Embryonic facial prominence (tissue), 1 donor: ENCODE results near the gene EIF1B.

ENCODE experiments used
- DNase-seq: peaks from one replicate; pipeline ENCODE4 v3.0.0-alpha.2; 2016; ENCODE audit errors: extremely low spot score

Gene EIF1B

DNA sequence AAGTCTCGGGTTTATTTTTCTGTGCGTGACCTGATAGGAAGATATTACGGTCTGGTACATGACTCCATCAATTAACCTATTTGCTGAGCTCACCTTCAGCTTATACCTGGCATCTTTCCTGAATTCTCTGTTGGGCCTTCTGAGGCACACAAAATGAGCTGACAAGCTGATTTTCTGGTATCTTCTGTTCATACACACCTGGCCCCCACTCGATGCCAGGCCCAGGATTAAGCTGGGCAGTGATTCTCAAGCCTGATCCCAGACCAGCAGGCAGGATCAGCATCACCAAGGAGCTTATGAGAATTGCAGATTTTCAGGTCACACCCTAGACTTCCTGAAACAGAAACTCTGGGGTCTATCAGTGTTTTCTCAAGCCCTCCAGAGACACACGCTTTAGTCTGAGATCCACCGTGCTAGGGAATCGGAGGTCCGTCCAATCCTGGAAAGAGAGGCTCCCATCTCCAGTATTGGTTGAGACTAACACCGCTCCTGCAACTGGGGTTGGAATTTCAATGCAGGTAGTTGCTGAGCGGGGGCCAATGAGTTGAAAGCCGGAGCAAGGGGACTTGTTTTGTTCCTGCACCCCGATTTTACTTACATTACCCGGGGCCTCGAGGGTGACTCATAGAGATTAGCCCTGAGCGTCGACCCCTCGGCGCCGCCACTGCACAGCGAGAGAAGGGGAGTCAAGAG lies 636 bp upstream of the EIF1B start:
- DNase-seq = no peak

DNA sequence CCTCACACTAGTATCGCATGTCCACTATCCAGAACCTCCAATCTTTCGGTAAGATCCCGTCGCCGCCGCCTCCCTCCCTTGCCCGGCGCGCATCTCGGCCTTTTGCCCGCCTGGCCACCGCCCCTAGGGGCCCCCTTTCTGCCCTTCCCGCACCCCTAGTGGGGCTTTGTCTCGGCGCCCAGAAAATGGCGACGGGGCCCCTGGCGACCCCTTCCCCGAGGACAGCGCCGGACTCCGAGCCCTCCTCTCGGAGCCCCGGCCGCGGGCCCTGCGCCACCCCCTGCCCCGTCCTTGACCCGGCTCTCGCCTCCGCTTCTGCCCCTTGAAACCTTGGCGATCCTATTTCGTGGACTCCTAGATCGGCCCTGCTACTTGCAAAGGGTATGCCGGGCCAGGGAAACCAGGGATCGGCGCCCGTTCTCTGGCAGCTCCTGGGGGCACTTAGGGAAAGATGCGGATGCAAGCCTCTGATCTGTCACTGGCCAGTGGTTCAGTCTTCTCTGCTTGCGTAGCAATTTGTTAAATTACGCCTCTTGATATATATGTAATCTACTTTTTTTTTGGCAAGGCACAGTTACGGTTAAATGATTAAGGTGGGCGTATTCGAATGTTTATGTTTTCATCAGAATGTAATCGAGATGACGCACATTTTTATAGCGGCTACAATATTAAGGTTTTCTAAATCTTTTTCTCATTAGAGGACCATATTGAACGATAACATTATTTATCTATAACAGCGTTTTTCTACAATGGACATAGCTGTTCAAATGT lies 603 bp downstream of the EIF1B start:
- peak; percentile 8 for DNase-seq

DNA sequence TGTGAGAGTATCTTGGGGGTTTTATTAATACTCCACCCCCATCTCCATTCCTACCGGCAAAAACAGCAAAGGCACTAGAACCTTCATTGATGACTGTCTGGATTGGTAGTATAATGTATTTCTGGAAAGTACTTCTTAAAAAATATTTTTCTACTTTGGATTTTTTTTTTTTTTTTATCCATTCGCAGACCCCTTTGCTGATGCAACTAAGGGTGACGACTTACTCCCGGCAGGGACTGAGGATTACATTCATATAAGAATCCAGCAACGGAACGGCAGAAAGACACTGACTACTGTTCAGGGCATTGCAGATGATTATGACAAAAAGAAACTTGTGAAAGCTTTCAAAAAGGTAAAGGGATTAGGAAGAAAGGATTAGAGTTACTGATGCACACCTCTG lies 1.2 kb downstream of the EIF1B start:
- DNase-seq = no peak

DNA sequence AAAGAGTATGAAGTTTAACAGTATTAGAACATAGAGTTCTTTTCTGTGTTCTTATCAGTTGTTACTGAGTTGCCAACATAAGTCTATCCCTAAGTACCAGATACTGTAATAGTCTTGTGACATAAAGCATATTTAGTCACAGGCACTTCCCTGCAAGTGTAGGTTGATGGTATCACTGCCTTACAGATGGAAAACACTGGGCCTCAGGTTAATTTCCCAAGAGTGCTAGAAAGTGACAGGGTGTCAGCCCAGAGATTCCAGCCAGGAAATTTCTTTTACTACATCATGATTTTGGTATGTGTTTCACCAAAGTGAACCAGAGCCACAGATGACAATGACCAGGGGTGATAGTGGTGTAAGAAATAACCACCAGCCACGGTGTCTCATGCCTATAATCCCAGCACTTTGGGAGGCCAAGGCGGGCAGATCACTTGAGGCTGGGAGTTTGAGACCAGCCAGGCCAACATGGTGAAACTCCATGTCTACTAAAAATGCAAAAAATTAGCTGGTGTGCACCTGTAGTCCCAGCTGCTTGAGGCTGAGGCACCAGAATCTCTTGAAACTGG lies 3.2 kb downstream of the EIF1B start:
- DNase-seq = no peak

DNA sequence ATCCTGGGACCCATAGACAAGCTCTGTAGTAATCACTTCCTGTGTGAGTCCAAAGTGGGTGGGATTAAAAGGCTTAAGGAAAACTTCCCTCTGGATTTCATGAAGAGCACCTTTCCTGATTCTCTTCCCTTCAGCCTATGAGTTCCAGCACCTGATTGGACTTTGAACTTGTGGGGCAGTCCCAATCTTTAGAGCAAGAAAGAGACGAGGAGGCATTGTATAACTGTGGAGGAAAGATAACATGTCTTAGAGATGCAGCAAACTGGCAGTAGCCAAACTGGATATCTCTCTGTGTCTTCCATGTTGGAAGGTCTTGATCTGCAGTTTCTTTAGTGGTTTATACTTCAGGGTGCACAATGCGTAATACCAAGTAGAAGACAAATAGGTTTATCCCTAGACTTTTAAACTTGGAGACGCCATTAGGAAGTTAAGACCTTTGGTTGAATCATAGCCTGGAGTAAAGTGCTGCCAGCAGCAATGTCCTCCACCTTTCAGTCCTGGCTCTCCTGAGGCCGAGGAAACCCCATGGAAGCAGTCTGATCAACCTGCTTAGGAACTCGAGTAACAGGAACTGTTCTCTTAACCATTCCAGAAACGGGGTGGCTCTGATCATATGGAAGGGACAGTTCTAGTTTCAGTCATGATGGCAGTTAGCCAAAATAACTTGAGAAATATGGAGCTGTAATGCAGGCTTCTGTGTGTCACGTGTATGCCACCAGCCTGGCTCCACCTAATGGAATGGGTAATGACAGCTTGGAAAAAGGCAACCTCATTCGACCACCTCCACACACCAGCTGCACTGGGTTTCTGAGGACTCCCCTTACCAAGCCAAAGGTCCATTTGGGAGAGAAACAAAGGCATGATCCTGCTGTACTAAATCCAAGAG lies 4.7 kb downstream of the EIF1B start:
- DNase-seq = no peak

DNA sequence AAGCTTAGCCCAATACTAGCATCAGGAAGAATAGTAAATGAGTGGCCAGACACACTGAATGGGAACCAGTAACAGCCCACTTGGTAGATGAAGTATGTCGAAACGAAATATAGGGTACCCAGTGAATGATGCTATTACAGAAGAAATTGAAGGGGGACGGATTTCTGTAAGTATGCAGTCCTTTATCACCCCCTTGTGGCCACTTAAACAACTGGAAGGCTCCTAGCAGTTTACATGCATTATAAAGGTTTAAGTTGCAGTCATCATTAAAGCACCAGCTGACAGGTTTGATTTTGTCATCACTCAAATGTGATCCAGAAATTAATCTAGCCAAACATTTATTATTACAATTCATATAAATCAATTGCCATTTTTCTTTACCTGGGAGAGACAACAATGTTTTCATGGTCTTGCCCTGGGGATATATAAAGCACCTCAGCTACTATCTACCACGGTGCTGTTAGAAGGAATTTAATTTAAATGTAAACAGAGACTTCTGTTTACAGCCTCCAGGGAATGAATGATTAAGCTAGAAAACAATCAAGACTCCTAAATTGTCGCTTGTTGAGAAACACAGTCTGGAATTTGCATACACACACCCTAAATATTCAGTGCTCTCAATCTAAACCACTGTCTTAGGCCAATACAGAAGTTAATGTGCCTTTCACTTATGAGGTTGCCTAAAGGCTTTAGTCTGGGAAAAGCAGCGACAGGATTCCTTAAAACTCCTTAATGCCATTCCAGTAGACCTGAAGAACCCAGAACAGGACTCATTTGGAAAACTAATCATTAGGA lies 7.8 kb downstream of the EIF1B start:
- DNase-seq = peak; percentile 51

DNA sequence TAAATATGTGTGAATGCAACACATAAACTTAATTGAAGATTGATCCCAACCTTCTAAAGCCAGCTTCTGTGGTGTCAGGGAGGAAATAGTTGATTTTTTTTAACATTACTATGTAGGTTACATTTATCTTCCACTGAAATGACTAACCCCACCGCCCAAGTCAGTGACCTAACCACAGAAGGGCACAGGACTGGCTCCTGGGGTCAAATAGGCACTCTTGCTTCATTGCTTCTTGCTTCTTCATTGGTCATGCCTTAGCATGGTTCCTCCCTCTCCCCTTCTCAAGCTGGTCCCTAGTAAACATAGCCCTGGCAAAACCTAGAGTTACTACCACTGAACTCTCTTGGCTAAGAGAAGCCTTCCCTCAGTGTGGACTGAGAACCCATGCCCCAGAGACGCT lies 12.3 kb downstream of the EIF1B start:
- no peak for DNase-seq

DNA sequence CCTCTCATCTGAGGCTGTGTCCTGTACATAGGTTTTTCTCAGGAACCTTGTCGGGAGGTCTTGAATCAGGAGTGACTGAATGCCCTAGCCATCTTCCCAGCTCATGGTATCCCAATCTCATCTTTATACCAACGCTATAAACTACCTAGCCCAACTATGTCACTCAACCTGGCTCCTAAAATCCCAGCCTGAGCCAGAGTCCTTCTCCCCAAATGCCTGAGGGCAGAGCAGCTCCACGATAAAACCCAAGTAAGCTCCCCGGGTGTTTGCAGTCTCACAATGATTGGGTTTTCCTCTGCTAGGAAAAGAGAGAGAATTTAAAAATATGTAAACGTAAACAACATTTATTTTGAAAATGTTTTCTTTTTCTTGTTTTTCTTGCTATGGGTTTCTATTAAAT lies 14.4 kb downstream of the EIF1B start:
- DNase-seq = no peak

DNA sequence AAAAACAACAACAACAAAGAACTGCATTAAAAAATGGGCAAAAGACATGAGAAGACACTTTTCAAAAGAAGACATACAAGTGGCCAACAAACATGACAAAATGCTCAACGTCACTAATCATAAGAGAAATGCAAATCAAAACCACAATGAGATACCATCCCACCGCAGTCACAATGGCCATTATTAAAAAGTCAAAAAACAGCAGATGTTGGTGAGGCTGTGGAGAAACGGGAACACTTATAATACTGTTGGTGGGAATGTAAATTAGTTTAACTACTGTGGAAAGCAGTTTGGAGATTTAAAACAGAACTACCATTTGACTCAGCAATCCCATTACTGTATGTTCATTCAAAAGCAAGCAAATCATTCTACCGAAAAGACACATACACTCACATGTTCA lies 15.1 kb downstream of the EIF1B start:
- DNase-seq = no peak

DNA sequence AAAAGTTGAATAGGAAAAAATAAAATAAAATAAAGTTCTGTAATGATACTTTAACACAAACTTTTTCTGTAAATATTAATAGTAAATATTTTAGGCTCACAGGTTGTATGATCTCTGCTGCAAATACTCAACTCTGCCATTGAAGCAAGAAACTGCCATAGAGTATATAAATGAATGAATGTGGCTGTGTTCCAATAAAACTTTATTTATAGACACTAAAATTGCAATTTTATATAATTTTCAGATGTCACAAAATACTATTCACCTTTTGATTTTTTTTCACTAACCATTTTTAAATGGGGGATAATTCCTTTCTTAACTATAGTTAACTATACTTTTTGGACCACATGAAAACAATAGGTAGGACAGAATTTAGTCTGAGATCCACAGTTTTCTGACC lies 16.0 kb downstream of the EIF1B start:
- DNase-seq = no peak

DNA sequence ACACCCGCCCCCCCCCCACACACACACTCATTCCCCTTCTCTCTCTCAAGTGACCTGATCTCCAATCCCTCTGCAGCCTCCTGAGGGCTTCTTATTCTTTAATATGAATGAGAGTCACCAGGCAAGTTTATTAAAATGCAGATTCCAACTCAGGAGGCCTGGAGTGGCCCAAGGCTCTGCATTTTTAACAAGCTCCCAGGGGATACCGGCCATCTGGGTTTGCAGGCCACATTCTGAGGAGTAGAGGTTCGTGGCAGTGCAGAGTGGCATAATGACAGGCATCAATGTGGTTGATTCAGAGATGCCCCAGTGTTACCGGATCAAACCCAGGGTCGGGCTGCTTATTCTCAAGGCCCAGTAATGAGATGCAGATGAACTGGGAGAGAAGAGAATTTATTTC lies 18.9 kb downstream of the EIF1B start:
- DNase-seq = no peak

DNA sequence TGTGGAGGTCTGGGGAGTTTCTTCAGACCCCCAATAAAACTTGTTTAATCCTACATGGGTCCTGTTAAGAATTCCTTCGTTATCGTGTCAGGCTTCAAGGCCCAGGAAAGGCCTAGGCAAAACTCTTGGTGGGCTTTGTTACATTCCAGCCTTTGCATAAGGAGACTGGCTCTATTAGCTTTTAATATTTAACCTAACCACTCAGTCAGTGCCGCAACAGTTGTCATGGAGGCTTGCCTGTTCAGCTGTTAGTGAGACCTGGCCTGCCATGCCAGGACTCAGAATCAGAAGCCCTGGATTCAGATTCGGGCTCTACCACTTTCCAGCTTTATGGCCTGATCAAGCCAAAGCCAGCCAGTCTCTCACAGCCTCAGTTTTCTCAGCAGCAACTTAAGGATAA lies 19.6 kb downstream of the EIF1B start:
- DNase-seq = no peak

DNA sequence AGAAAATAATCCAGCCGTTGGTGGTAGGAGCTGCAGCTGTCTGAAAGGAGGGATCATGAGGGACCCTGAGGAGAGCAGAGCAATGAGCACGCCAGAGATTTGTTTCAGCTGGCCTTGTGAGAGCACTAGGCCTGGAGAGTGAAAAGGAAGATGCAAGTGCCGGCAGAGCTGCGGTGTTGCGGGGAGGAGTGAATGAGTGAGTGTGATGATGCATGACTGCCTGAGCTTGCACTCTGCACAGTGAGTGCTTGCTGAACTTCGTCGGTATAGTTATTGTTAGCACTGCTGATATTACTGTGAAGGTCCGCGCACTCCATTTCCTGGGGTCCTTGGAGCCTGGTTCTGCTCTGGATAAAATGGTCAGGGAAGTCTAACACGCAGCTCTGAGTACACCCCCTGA lies 23.2 kb downstream of the EIF1B start:
- DNase-seq = no peak

DNA sequence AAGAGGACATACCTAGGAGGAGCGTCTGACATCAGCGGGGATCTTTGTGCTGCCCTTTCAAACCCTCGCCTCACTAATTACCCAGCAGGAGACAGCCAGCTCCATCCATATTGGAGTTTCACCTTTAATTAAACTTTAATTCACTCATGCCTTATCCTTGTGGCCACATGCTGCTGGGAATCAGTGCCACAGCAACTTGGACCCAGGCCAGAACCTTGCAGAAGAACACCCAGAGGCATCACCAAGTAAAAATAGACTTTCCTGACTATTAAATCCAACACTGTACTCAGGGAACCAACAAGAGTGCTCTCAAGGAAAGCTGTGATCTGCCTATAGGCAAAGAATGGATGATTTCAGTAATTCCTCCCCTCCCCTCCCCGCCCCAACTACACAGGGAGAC lies 23.9 kb downstream of the EIF1B start:
- DNase-seq = no peak

DNA sequence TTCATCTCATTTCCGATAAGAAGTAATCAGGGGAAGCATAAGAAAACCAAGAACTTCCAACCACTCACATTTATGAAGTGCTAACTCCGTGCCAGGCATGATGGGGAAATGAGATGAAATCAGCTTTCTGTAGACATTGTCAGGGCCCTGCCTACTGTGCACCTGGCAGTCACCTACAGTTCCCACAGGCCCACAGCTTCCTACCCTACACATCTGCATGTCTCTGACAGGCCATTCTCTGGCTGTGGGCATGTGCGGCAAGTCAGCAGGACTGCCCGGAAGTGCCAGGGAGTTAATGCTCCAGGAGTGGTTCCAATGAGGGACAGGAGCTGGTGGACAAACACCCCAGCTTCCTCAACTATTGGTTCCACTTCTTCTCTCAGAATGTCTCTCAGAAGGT lies 24.3 kb downstream of the EIF1B start:
- DNase-seq = no peak

DNA sequence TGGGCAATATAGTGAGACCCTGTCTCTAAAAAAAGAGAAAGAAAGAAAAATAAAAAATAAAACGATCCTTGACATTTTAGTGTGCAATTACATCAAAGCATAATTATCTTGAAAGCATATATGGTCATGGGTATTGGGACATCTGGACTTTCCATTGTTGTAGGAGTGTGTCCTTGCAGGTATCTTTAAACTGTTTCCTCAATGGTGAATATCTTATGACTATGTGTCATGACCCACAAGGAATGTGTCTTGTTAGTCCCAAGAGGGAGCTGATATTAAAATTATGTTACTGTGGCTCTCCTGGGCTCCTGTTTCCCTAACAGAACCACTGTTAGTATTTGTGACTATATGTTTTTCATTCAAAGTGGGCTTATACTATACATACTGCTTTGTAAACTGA lies 26.6 kb downstream of the EIF1B start:
- no peak for DNase-seq

DNA sequence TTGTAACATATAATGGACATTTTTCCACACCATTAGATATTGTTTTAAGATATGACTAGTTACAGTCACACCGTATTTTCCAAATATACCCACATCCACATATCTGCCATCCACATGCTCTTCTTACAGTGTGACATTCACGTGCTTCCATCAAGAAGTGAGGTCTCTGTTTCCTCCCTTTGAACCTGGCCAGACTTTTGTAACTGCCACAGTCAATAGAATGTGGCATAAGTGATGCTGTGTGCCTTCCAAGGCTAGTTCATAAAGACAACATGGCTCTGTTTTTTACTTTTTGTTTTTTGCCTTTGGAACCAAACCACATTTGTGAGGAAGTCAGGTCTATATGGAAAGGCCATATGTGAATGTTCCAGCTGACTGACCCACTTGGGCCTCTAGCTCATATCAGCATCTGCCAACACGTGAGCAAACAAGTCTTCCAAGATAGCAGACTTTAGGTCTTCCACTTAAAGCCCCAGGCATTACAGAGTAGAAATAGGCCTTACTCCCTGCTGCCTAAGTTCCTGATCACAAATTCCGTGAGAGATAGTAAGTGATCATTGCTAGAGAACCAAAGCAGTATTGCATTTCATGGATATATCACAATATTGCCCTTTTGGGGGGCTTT lies 27.1 kb downstream of the EIF1B start:
- DNase-seq = no peak

DNA sequence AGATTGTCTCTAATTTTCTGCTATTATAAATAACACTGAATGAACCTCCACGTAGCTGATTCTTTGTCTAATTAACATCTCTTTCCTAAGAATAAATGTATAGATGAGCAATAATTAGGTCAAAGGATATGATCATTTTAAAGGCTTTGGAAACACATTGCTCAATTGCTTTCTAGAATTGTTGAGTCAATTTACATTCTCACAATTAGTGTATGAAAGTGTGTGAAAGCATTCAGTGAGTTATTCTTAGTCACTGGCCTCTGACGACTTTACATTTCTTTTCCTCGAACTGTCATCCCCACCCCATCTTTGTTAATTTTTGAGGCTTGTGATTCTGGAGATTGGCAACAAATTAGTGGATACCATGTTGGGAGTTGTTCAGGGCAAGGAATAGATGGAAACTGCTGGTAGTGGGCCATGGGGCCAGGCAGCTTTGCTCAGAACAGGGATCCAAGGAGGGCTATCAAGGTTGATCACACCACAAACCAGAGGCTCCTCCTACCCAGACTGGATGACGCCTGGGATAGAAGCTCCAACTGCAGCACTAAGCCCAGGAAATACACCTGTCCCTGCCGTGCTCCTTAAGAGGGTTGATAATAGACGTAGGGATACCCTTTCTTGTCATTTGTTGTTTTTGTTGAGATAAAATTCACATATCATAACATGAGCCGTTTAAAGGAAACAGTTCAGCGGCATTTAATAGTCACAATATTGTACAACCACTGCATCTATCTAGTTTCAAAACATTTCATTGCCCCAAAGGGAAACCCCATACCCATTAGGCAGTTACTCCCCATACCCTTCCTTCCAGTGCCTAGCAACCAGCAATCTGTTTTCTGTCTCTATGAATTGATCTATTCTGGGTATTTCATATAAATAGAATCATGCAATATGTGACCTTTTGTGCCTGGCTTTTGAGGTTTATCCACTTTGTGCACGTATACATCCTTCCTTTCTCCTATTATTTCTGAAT lies 27.9 kb downstream of the EIF1B start:
- DNase-seq = no peak

DNA sequence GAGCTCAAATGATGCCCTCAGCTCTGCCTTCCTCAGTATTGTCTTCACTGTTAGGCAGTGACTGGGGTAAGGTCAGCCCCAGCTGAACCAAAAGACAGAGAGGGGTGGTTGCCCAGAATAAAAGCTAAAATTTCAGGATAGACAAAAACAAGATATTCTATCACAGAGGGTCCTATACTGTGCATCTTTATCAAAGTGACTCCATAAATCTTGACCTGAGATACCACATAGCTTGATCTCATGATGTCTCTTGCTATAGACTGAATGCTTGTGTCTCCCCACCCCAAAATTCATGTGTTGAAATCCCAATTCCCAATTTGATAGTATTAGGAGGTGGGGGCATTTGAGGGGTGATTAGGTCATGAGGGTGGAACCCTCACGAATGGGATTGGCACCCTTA lies 30.4 kb downstream of the EIF1B start:
- DNase-seq = no peak
